ENCODE data around the gene ADGRG2. TPM values are rescaled to one million over a fixed set of nuclear protein-coding genes. Genes with fewer than 3 reads are reported as not detected.

The ADGRG2 gene
- total and polyA plus RNA-seq, 2 experiments from 2014 or later = 1.4 to 2.9 TPM

GRCh38 chrX:18946611-18947010 lies 175.7 kb downstream of the ADGRG2 start:
- H3K4me1 ChIP-seq (ENCODE audit: low read depth) = no peaks in the 10 kb centered on the region
- H3K36me3 ChIP-seq = peaks cover 4% of the 10 kb centered on the region
- H3K4me3 ChIP-seq = no peak overlapping the region
- no peaks in the 10 kb centered on the region for H3K9me3 ChIP-seq (ENCODE audit: low read depth)
- no peak for DNase-seq (ENCODE audit: low read depth in 1 of 2, low spot score in 1 of 2)
- H3K27ac ChIP-seq = no peak overlapping the region
- no peak for TF ChIP-seq CTCF (IDR thresholded peaks at IDR 0.05; ENCODE audit: low read depth, low read length)
- H3K27me3 ChIP-seq = no peaks in the 10 kb centered on the region

GRCh38 chrX:18946157-18946556 lies 176.1 kb downstream of the ADGRG2 start:
- no peak for DNase-seq (ENCODE audit: low read depth in 1 of 2, low spot score in 1 of 2)

GRCh38 chrX:18945483-18945882 lies 176.8 kb downstream of the ADGRG2 start:
- H3K27me3 ChIP-seq = no peaks in the 10 kb centered on the region
- no peaks in the 10 kb centered on the region for H3K4me1 ChIP-seq (ENCODE audit: low read depth)
- DNase-seq (ENCODE audit: low read depth in 1 of 2, low spot score in 1 of 2) = no peak
- no peak overlapping the region for H3K27ac ChIP-seq
- H3K36me3 ChIP-seq = peaks cover 4% of the 10 kb centered on the region
- H3K4me3 ChIP-seq = no peak overlapping the region
- no peaks in the 10 kb centered on the region for H3K9me3 ChIP-seq (ENCODE audit: low read depth)
- no peak for TF ChIP-seq CTCF (IDR thresholded peaks at IDR 0.05; ENCODE audit: low read depth, low read length)

More at GRCh38 chrX:18946157-18946556, 176.1 kb downstream of the ADGRG2 start:
- TF ChIP-seq CTCF (IDR thresholded peaks at IDR 0.05; ENCODE audit: low read depth, low read length) = no peak
- Histone ChIP-seq H3K27ac (no peak overlapping the region), H3K4me3 (no peak overlapping the region), H3K27me3 (no peaks in the 10 kb centered on the region), H3K4me1 (ENCODE audit: low read depth) (no peaks in the 10 kb centered on the region), H3K9me3 (ENCODE audit: low read depth) (no peaks in the 10 kb centered on the region), H3K36me3 (peaks cover 4% of the 10 kb centered on the region)

GRCh38 chrX:18944482-18944881 lies 177.8 kb downstream of the ADGRG2 start:
- no peaks in the 10 kb centered on the region for H3K4me1 ChIP-seq (ENCODE audit: low read depth)
- no peaks in the 10 kb centered on the region for H3K9me3 ChIP-seq (ENCODE audit: low read depth)
- DNase-seq (ENCODE audit: low read depth in 1 of 2, low spot score in 1 of 2) = no peak
- no peak for TF ChIP-seq CTCF (IDR thresholded peaks at IDR 0.05; ENCODE audit: low read depth, low read length)
- peaks cover 4% of the 10 kb centered on the region for H3K36me3 ChIP-seq
- no peaks in the 10 kb centered on the region for H3K27me3 ChIP-seq
- no peak overlapping the region for H3K27ac ChIP-seq
- no peak overlapping the region for H3K4me3 ChIP-seq

- DNase-seq (ENCODE audit: low read depth in 1 of 2, low spot score in 1 of 2) = no peak
- no peak for TF ChIP-seq CTCF (IDR thresholded peaks at IDR 0.05; ENCODE audit: low read depth, low read length)
These were observed 180.4 kb downstream of the ADGRG2 start for GRCh38 chrX:18941896-18942295.

More at GRCh38 chrX:18941896-18942295, 180.4 kb downstream of the ADGRG2 start:
- H3K9me3 ChIP-seq (ENCODE audit: low read depth) = no peaks in the 10 kb centered on the region
- H3K4me1 ChIP-seq (ENCODE audit: low read depth) = no peaks in the 10 kb centered on the region
- no peak overlapping the region for H3K27ac ChIP-seq
- peaks cover 7% of the 10 kb centered on the region for H3K36me3 ChIP-seq
- H3K27me3 ChIP-seq = no peaks in the 10 kb centered on the region
- no peak overlapping the region for H3K4me3 ChIP-seq

Other genes with a start within 250 kb of the ADGRG2 start
- 25.0 and 47.3 TPM in 2 replicates for gene PHKA2, start 138.4 kb downstream of the ADGRG2 start, total RNA-seq
- 34.8 and 43.4 TPM in 2 replicates for gene PHKA2, start 138.4 kb downstream of the ADGRG2 start, polyA plus RNA-seq
- gene PDHA1, start 221.5 kb upstream of the ADGRG2 start, total RNA-seq = 243 and 257 TPM in 2 replicates
- 689 and 777 TPM in 2 replicates for gene PDHA1, start 221.5 kb upstream of the ADGRG2 start, polyA plus RNA-seq